Gastroesophageal sphincter (tissue), 3 donors: ENCODE data around the gene GIPC2.

Source experiments
- POLR2A ChIP-seq, 2 donors: fragments of 450-650 bp; IDR thresholded peaks; one replicate each; pipeline ENCODE4 v1.6.1; 2017; ENCODE audit warnings: antibody characterized with exemption in 2 of 2, mild to moderate bottlenecking in 2 of 2, moderate library complexity in 1 of 2
- TF ChIP-seq, protein P1 (sequence below), 4 experiments: fragments of 200-600 bp in 2 of 4; fragments of 450-650 bp in 2 of 4; sonication (generic) in 1 of 4; IDR thresholded peaks; one replicate each; pipeline ENCODE4 v1.5.1; 2017 to 2019; ENCODE audit warnings: antibody characterized with exemption in 4 of 4, mild to moderate bottlenecking in 2 of 4, moderate library complexity in 2 of 4

- TF ChIP-seq POLR2A (IDR thresholded peaks at IDR 0.05) = no peak
- TF ChIP-seq, protein P1, sequence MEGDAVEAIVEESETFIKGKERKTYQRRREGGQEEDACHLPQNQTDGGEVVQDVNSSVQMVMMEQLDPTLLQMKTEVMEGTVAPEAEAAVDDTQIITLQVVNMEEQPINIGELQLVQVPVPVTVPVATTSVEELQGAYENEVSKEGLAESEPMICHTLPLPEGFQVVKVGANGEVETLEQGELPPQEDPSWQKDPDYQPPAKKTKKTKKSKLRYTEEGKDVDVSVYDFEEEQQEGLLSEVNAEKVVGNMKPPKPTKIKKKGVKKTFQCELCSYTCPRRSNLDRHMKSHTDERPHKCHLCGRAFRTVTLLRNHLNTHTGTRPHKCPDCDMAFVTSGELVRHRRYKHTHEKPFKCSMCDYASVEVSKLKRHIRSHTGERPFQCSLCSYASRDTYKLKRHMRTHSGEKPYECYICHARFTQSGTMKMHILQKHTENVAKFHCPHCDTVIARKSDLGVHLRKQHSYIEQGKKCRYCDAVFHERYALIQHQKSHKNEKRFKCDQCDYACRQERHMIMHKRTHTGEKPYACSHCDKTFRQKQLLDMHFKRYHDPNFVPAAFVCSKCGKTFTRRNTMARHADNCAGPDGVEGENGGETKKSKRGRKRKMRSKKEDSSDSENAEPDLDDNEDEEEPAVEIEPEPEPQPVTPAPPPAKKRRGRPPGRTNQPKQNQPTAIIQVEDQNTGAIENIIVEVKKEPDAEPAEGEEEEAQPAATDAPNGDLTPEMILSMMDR (IDR thresholded peaks at IDR 0.05) = no peak
Observed at GRCh38 chr1:78055565-78056132, 9.9 kb downstream of the GIPC2 start.
